ENCODE measurements around the gene FRS3. TPM values are rescaled to one million over a fixed set of nuclear protein-coding genes. Genes with fewer than 3 reads are reported as not detected.

Gene FRS3
- total and polyA plus RNA-seq, 2 of the 8 experiments (the other 6 are each of a cell fraction or from before 2014, with no cell fraction given): 3.4 to 4.4 TPM

DNA sequence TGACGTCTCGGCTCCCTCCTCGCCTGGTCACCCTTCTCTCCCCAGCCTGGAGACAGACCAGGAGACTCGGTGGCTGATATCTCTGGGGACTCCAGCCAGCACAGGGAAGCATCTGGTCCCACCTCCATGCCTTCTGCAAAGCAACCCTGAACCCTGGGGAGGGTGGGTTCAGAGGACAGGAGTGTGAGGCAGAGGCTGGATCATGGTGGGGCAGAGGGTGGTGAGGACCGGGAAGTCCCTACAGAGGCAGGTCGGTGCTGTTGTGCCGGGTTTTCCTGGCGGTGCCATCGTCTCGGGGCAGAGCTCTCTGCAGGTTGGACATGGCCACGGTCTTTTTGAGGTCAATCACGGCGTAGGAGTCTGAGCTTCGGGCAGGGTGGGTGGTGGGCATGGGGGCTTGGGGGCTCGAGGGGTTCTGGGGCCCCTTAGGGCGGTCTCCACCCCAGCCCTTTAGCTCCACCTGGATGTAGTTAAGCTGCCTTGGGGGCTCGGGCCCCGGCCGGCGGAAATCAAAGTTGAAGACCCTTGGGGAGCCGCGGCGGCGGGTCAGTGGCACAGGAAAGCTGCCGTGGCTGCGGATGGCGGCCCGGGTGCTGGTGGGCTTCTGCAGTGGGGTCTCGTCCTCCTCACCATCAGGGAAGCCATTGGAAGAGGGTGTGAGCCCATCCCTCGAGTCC is 9.2 kb downstream of the FRS3 start (continued):
- TF ChIP-seq, protein P1, sequence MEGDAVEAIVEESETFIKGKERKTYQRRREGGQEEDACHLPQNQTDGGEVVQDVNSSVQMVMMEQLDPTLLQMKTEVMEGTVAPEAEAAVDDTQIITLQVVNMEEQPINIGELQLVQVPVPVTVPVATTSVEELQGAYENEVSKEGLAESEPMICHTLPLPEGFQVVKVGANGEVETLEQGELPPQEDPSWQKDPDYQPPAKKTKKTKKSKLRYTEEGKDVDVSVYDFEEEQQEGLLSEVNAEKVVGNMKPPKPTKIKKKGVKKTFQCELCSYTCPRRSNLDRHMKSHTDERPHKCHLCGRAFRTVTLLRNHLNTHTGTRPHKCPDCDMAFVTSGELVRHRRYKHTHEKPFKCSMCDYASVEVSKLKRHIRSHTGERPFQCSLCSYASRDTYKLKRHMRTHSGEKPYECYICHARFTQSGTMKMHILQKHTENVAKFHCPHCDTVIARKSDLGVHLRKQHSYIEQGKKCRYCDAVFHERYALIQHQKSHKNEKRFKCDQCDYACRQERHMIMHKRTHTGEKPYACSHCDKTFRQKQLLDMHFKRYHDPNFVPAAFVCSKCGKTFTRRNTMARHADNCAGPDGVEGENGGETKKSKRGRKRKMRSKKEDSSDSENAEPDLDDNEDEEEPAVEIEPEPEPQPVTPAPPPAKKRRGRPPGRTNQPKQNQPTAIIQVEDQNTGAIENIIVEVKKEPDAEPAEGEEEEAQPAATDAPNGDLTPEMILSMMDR (IDR thresholded peaks at IDR 0.05; ENCODE audit: control extremely low read depth in 1 of 3, insufficient read depth in 1 of 3, low read depth in 1 of 3, low read length in 3 of 3): no peak
